Right lobe of liver (tissue), 4 donors: ENCODE results near the gene QTRT2.

ENCODE experiments used
- CTCF ChIP-seq, 4 donors: fragments of 200-600 bp in 3 of 4; fragments of 450-650 bp in 1 of 4; IDR thresholded peaks; one replicate each; pipeline versions ENCODE4 v1.5.1 to v1.8.0; 2016 to 2022; ENCODE audit warnings: antibody characterized with exemption in 4 of 4, mild to moderate bottlenecking in 2 of 4
- POLR2A ChIP-seq: fragments of 450-650 bp; IDR thresholded peaks from one replicate; pipeline ENCODE4 v1.6.1; 2017; ENCODE audit warnings: antibody characterized with exemption, mild to moderate bottlenecking
- donor health status: DM: no; HTN: no; CAD: no.
- donor health status: DM: no; HTN: no; CAD: no.
- donor health status: DM: no; HTN: yes; CAD: no.

- TF ChIP-seq CTCF (IDR thresholded peaks at IDR 0.05) (no peak), POLR2A (no peak)
These were observed 4.3 kb upstream of the QTRT2 start for GRCh38 chr3:114052216-114052615.
